Nephron (organoid): ENCODE data around the gene TRIM10.

Source experiments
- H3K27ac Mint-ChIP-seq, 3 experiments: 2 replicates each; pipeline ENCODE4 v1.8.0; 2020; ENCODE audit warnings: mixed read lengths in 3 of 3, mild to moderate bottlenecking in 2 of 3, moderate library complexity in 1 of 3
- H3K27me3 Mint-ChIP-seq: 2 replicates; pipeline ENCODE4 v1.8.0; 2021; ENCODE audit warnings: low read depth, mild to moderate bottlenecking, moderate library complexity, mixed read lengths
- H3K36me3 Mint-ChIP-seq: 2 replicates; pipeline ENCODE4 v1.8.0; 2020; ENCODE audit warnings: low read depth, mixed read lengths
- H3K4me1 Mint-ChIP-seq: 2 replicates; pipeline ENCODE4 v1.8.0; 2020; ENCODE audit warnings: mixed read lengths
- H3K4me3 Mint-ChIP-seq, 3 experiments: 2 replicates each; pipeline ENCODE4 v1.8.0; 2020; ENCODE audit warnings: mild to moderate bottlenecking in 3 of 3, mixed read lengths in 3 of 3, moderate library complexity in 2 of 3
- H3K9me3 Mint-ChIP-seq: 2 replicates; pipeline ENCODE4 v1.8.0; 2020; ENCODE audit warnings: mixed read lengths
- TF ChIP-seq, protein P1 (sequence below), 3 experiments: fragments of 200-600 bp; sonication (generic); IDR thresholded peaks; one replicate each; pipeline ENCODE4 v1.5.0; 2021; ENCODE audit warnings: antibody characterized with exemption in 3 of 3; ENCODE audit not compliant: unreplicated experiment in 3 of 3

TRIM10 gene

DNA sequence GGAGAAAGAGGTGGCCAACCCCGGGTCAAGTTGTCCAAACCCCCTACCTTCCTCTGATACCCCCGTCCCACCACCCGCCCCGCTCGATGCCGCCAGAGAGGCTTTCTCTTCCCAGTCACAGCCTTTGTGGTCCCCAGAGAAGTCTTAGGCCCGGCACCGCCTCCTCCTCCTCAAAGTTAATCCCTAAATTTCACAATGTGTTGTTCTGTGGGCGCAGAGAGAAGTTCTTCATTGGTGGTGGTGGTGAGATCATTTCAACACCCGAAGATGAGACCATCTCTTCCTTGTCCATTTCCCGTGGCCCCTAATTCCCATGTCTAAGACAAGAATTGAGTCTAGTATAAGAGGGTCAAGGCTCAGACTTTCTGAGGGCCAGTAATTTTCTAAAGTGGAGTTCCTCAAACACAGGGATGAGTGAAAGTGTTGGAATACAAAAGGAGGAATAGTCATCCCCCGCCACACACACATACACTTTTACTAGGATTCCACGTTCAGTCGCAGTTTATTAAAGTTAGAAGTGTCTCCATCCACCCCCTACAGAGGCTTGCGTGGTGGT is 58.5 kb downstream of the TRIM10 start:
- TF ChIP-seq, protein P1, sequence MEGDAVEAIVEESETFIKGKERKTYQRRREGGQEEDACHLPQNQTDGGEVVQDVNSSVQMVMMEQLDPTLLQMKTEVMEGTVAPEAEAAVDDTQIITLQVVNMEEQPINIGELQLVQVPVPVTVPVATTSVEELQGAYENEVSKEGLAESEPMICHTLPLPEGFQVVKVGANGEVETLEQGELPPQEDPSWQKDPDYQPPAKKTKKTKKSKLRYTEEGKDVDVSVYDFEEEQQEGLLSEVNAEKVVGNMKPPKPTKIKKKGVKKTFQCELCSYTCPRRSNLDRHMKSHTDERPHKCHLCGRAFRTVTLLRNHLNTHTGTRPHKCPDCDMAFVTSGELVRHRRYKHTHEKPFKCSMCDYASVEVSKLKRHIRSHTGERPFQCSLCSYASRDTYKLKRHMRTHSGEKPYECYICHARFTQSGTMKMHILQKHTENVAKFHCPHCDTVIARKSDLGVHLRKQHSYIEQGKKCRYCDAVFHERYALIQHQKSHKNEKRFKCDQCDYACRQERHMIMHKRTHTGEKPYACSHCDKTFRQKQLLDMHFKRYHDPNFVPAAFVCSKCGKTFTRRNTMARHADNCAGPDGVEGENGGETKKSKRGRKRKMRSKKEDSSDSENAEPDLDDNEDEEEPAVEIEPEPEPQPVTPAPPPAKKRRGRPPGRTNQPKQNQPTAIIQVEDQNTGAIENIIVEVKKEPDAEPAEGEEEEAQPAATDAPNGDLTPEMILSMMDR (IDR thresholded peaks at IDR 0.05; ENCODE audit: unreplicated experiment in 3 of 3) = no peak
- Mint-ChIP-seq H3K9me3 (no peaks in the 10 kb centered on the region), H3K27ac (no peak overlapping the region)

More for the DNA sequence above, 58.5 kb downstream of the TRIM10 start:
- no peaks in the 10 kb centered on the region for H3K36me3 Mint-ChIP-seq
- peaks cover 35% of the 10 kb centered on the region for H3K4me1 Mint-ChIP-seq
- peaks cover 90% of the 10 kb centered on the region for H3K27me3 Mint-ChIP-seq
- H3K4me3 Mint-ChIP-seq = peak overlapping the region; percentile 80 to 86 (median 83)
